H9 (cell line): ENCODE measurements around the gene CPXM2. TPM values are rescaled to one million over a fixed set of nuclear protein-coding genes. Genes with fewer than 3 reads are reported as not detected.

Experiments used
- DNase-seq: peaks from one replicate; pipeline ENCODE4 v3.0.0-alpha.2; 2017
- H2AFZ ChIP-seq: one replicate; pipeline ENCODE4 v1.6.1; 2013; ENCODE audit warnings: mild to moderate bottlenecking, low read length, control low read depth, moderate library complexity
- H2AK5ac ChIP-seq: 2 replicates; pipeline ENCODE4 v1.6.1; 2013; ENCODE audit warnings: low read length, control low read depth, mixed read lengths; ENCODE audit not compliant: insufficient read length
- H2BK120ac ChIP-seq: one replicate; pipeline ENCODE4 v1.6.1; 2013; ENCODE audit warnings: low read depth, mild to moderate bottlenecking, low read length, control low read depth, inconsistent platforms; ENCODE audit not compliant: poor library complexity, severe bottlenecking
- H2BK12ac ChIP-seq: 2 replicates; pipeline ENCODE4 v1.6.1; 2013; ENCODE audit warnings: low read length, control low read depth, mixed read lengths, low read depth; ENCODE audit not compliant: insufficient read length
- H2BK15ac ChIP-seq: 2 replicates; pipeline ENCODE4 v1.6.1; 2013; ENCODE audit warnings: low read depth, low read length, control low read depth
- H2BK20ac ChIP-seq: one replicate; pipeline ENCODE4 v1.6.1; 2013; ENCODE audit warnings: low read depth, mild to moderate bottlenecking, low read length, control low read depth, inconsistent platforms; ENCODE audit not compliant: poor library complexity, severe bottlenecking
- H2BK5ac ChIP-seq: 2 replicates; pipeline ENCODE4 v1.6.1; 2013; ENCODE audit warnings: low read length, control low read depth, mixed read lengths; ENCODE audit not compliant: insufficient read length
- H3K14ac ChIP-seq: 2 replicates; pipeline ENCODE4 v1.6.1; 2013; ENCODE audit warnings: low read length, control low read depth; ENCODE audit not compliant: insufficient read depth
- H3K18ac ChIP-seq: 2 replicates; pipeline ENCODE4 v1.6.1; 2013; ENCODE audit warnings: low read depth, mild to moderate bottlenecking, mixed read lengths, low read length, control low read depth; ENCODE audit not compliant: insufficient read length
- H3K23ac ChIP-seq: 2 replicates; pipeline ENCODE4 v1.6.1; 2013; ENCODE audit warnings: low read length, control low read depth, mixed read lengths, low read depth; ENCODE audit not compliant: insufficient read length
- H3K23me2 ChIP-seq: 2 replicates; pipeline ENCODE4 v1.6.1; 2013; ENCODE audit warnings: low read depth, mild to moderate bottlenecking, mixed read lengths, low read length, control low read depth; ENCODE audit not compliant: insufficient read length, poor library complexity, severe bottlenecking
- H3K27ac ChIP-seq: 2 replicates; pipeline ENCODE4 v1.5.1; 2013; ENCODE audit warnings: low read length, control low read depth, mixed read lengths, low read depth; ENCODE audit not compliant: insufficient read length
- H3K27me3 ChIP-seq: 2 replicates; pipeline ENCODE4 v1.6.1; 2013; ENCODE audit warnings: low read length, control low read depth, inconsistent platforms; ENCODE audit not compliant: insufficient read depth
- H3K4ac ChIP-seq: 2 replicates; pipeline ENCODE4 v1.6.1; 2013; ENCODE audit warnings: low read depth, mild to moderate bottlenecking, control low read depth, inconsistent platforms, low read length, moderate library complexity
- H3K4me1 ChIP-seq: 2 replicates; pipeline ENCODE4 v1.6.1; 2013; ENCODE audit warnings: low read length, control low read depth, inconsistent platforms; ENCODE audit not compliant: insufficient read depth
- H3K4me2 ChIP-seq: 2 replicates; pipeline ENCODE4 v1.6.1; 2013; ENCODE audit warnings: low read length, control low read depth, mixed read lengths; ENCODE audit not compliant: insufficient read length, insufficient read depth
- H3K56ac ChIP-seq: 2 replicates; pipeline ENCODE4 v1.6.1; 2013; ENCODE audit warnings: low read depth, mild to moderate bottlenecking, mixed read lengths, low read length, control low read depth; ENCODE audit not compliant: insufficient read length
- H3K79me1 ChIP-seq: 2 replicates; pipeline ENCODE4 v1.6.1; 2013; ENCODE audit warnings: low read depth, mild to moderate bottlenecking, moderate library complexity, low read length, control low read depth, inconsistent platforms; ENCODE audit not compliant: insufficient read depth, poor library complexity, severe bottlenecking
- H3K79me2 ChIP-seq: 2 replicates; pipeline ENCODE4 v1.6.1; 2013; ENCODE audit warnings: low read length, control low read depth, inconsistent platforms; ENCODE audit not compliant: insufficient read depth
- H3K9ac ChIP-seq: 2 replicates; pipeline ENCODE4 v1.6.1; 2013; ENCODE audit warnings: low read length, control low read depth, mixed read lengths; ENCODE audit not compliant: insufficient read length; ENCODE audit errors: extremely low read depth
- H3K9me3 ChIP-seq: one replicate; pipeline ENCODE4 v1.6.1; 2013; ENCODE audit warnings: low read depth, low read length, inconsistent platforms; ENCODE audit not compliant: control insufficient read depth
- H3T11ph ChIP-seq: one replicate; pipeline ENCODE4 v1.6.1; 2013; ENCODE audit warnings: mild to moderate bottlenecking, low read length, control low read depth, inconsistent platforms
- H4K20me1 ChIP-seq: one replicate; pipeline ENCODE4 v1.6.1; 2013; ENCODE audit not compliant: control insufficient read depth, insufficient read length, insufficient read depth
- H4K5ac ChIP-seq: 2 replicates; pipeline ENCODE4 v1.6.1; 2013; ENCODE audit warnings: low read depth, mild to moderate bottlenecking, mixed read lengths, low read length, control low read depth; ENCODE audit not compliant: insufficient read length
- H4K8ac ChIP-seq: replicated peaks from 2 replicates; pipeline ENCODE4 v1.6.1; 2013; ENCODE audit warnings: low read length, control low read depth, mixed read lengths, low read depth; ENCODE audit not compliant: insufficient read length
- H4K91ac ChIP-seq: 2 replicates; pipeline ENCODE4 v1.6.1; 2013; ENCODE audit warnings: low read depth, mild to moderate bottlenecking, moderate library complexity, mixed read lengths, low read length, control low read depth; ENCODE audit not compliant: insufficient read length
- H3K27ac Mint-ChIP-seq, 3 experiments: 2 replicates in 2 of 3; 3 replicates in 1 of 3; pipeline ENCODE4 v1.8.0; 2020 to 2021; ENCODE audit warnings: mixed read lengths in 3 of 3, mild to moderate bottlenecking in 1 of 3, moderate library complexity in 1 of 3
- H3K27me3 Mint-ChIP-seq: 2 replicates; pipeline ENCODE4 v1.8.0; 2021; ENCODE audit warnings: low read depth, mild to moderate bottlenecking, moderate library complexity, mixed read lengths
- H3K36me3 Mint-ChIP-seq, 3 experiments: 2 replicates in 2 of 3; 3 replicates in 1 of 3; pipeline ENCODE4 v1.8.0; 2020 to 2021; ENCODE audit warnings: low read depth in 3 of 3, mixed read lengths in 3 of 3; ENCODE audit not compliant: insufficient read depth in 1 of 3
- H3K4me1 Mint-ChIP-seq, 2 experiments: 2 replicates each; pipeline ENCODE4 v1.8.0; 2020; ENCODE audit warnings: mixed read lengths in 2 of 2
- H3K4me3 Mint-ChIP-seq, 2 experiments: 2 replicates in 1 of 2; 3 replicates in 1 of 2; pipeline ENCODE4 v1.8.0; 2020 to 2021; ENCODE audit warnings: mild to moderate bottlenecking in 2 of 2, mixed read lengths in 2 of 2, moderate library complexity in 1 of 2
- H3K9me3 Mint-ChIP-seq, 2 experiments: 2 replicates in 1 of 2; 3 replicates in 1 of 2; pipeline ENCODE4 v1.8.0; 2020; ENCODE audit warnings: mild to moderate bottlenecking in 2 of 2, mixed read lengths in 2 of 2, moderate library complexity in 1 of 2
- CTCF ChIP-seq: fragments of 200-600 bp; sonication (generic); conservative IDR thresholded peaks from 3 replicates; pipeline ENCODE4 v1.8.0; 2021; ENCODE audit warnings: antibody characterized with exemption, mild to moderate bottlenecking
- WGBS: extraction: QIAGEN DNeasy Blood & Tissue Kit; methylation state at CpG from one replicate; pipeline ENCODE4 v1.1.7; 2013; ENCODE audit warnings: missing lambda C conversion rate, low lambda C conversion rate, mixed read lengths; ENCODE audit not compliant: insufficient read length; ENCODE audit errors: extremely low coverage; 5-methylcytosine and 5-hydroxymethylcytosine counted together
- total RNA-seq: library from RNA; stranded (reverse); gene quantifications from 2 replicates; pipeline ENCODE4 v1.2.1, GENCODE V29; 2021

CPXM2 gene
- total RNA-seq, 1 experiment from 2014 or later = 1.7 TPM

GRCh38 chr10:123748711-123749110 is 142.9 kb downstream of the CPXM2 start:
- Histone ChIP-seq H3K79me2 (no peaks in the 10 kb centered on the region), H3K9ac (no peak overlapping the region), H4K91ac (no peak overlapping the region), H3K23ac (no peak overlapping the region), H3K23me2 (no peaks in the 10 kb centered on the region), H3K14ac (0 out of 2 replicates have a peak overlapping the region, but pooled peaks have one; percentile 33), H2BK12ac (no peak overlapping the region), H2BK15ac (no peak overlapping the region), H3K4ac (no peak overlapping the region), H4K5ac (no peak overlapping the region), H2BK120ac (no peak overlapping the region), H3K56ac (no peak overlapping the region), H3K9me3 (peaks cover 11% of the 10 kb centered on the region), H2AFZ (no peak overlapping the region), H3K4me1 (peaks cover 10% of the 10 kb centered on the region; the same call in 1 of the 2 replicates), H2BK5ac (no peak overlapping the region), H3K18ac (no peak overlapping the region), H2BK20ac (no peak overlapping the region), H3K27me3 (no peaks in the 10 kb centered on the region), H3K27ac (no peak overlapping the region), H3T11ph (no peak overlapping the region), H3K4me2 (no peak overlapping the region), H3K79me1 (no peaks in the 10 kb centered on the region), H4K8ac (no peak overlapping the region), H4K20me1 (no peaks in the 10 kb centered on the region), H2AK5ac (no peak overlapping the region)
- Mint-ChIP-seq H3K4me3 (no peak overlapping the region), H3K27ac (peak overlapping the region in 2 of 3 experiments; percentile 13 to 69; a peak in 3 of 7 replicates), H3K9me3 (peaks cover 12 to 14% of the 10 kb centered on the region in 2 experiments; a peak in 4 of 5 replicates), H3K27me3 (peaks cover 11% of the 10 kb centered on the region), H3K4me1 (peaks cover 37 to 51% of the 10 kb centered on the region in 2 experiments), H3K36me3 (peaks cover 12 to 23% (median 20%) of the 10 kb centered on the region in 3 experiments)
- DNase-seq = no peak
- no peak for TF ChIP-seq CTCF
- no CpG with 5 or more reads among the region's 15 CpGs for WGBS
